ENCODE data around the gene CEL.
"Not testable (repeated sequence)": the region's sequence is repeated elsewhere in the genome, so short reads cannot be mapped to it uniquely, and the experiment has no call there.

CEL gene

GRCh38 chr9:133064241-133065069 lies 2.7 kb downstream of the CEL start:
- DNase-seq (ENCODE audit: low read depth in 2 of 2) = no peak

GRCh38 chr9:133065070-133065388 lies 3.2 kb downstream of the CEL start:
- no peak for DNase-seq (ENCODE audit: low read depth in 2 of 2)

GRCh38 chr9:133066181-133066983 lies 4.6 kb downstream of the CEL start:
- DNase-seq (ENCODE audit: low read depth in 2 of 2) = no peak

GRCh38 chr9:133067006-133067405 lies 5.2 kb downstream of the CEL start:
- no peak for DNase-seq (ENCODE audit: low read depth in 2 of 2)

GRCh38 chr9:133067813-133068212 lies 6.0 kb downstream of the CEL start:
- no peak for DNase-seq (ENCODE audit: low read depth in 2 of 2)

- not testable (repeated sequence) for DNase-seq (ENCODE audit: low read depth in 2 of 2)
Measured at GRCh38 chr9:133068431-133068830, 6.7 kb downstream of the CEL start.

GRCh38 chr9:133070500-133070961 lies 8.8 kb downstream of the CEL start:
- DNase-seq (ENCODE audit: low read depth in 2 of 2) = not testable (repeated sequence)

GRCh38 chr9:133070985-133071384 lies 9.2 kb downstream of the CEL start:
- DNase-seq (ENCODE audit: low read depth in 2 of 2) = not testable (repeated sequence)

GRCh38 chr9:133071484-133072150 lies 9.8 kb downstream of the CEL start:
- no peak for DNase-seq (ENCODE audit: low read depth in 2 of 2)

- not testable (repeated sequence) for DNase-seq (ENCODE audit: low read depth in 2 of 2)
Measured at GRCh38 chr9:133072210-133072609, 10.4 kb downstream of the CEL start.

- DNase-seq (ENCODE audit: low read depth in 2 of 2) = no peak
Measured at GRCh38 chr9:133073086-133074014, 11.6 kb downstream of the CEL start.

- DNase-seq (ENCODE audit: low read depth in 2 of 2) = no peak
Measured at GRCh38 chr9:133074111-133074651, 12.4 kb downstream of the CEL start.

- no peak for DNase-seq (ENCODE audit: low read depth in 2 of 2)
Measured at GRCh38 chr9:133075925-133076630, 14.3 kb downstream of the CEL start.

- DNase-seq (ENCODE audit: low read depth in 2 of 2) = no peak
Measured at GRCh38 chr9:133076691-133077090, 14.9 kb downstream of the CEL start.

GRCh38 chr9:133078486-133078885 lies 16.7 kb downstream of the CEL start:
- DNase-seq (ENCODE audit: low read depth in 2 of 2) = no peak

GRCh38 chr9:133080161-133080560 lies 18.4 kb downstream of the CEL start:
- DNase-seq (ENCODE audit: low read depth in 2 of 2) = no peak

- not testable (repeated sequence) for DNase-seq (ENCODE audit: low read depth in 2 of 2)
Measured at GRCh38 chr9:133080786-133081779, 19.3 kb downstream of the CEL start.

- not testable (repeated sequence) for DNase-seq (ENCODE audit: low read depth in 2 of 2)
Measured at GRCh38 chr9:133081957-133082644, 20.3 kb downstream of the CEL start.

Measured in stimulated activated CD8-positive, alpha-beta memory T cell treated with anti-CD3 and anti-CD28 coated beads, Interleukin-15, amount 100 ng/mL, for 4 hours (primary cell).